ENCODE results near the gene ZNF185. TPM values are rescaled to one million over a fixed set of nuclear protein-coding genes. Genes with fewer than 3 reads are reported as not detected.

The ZNF185 gene
- polyA plus RNA-seq, 1 donor from 2014 or later, result 2.8 TPM

DNA sequence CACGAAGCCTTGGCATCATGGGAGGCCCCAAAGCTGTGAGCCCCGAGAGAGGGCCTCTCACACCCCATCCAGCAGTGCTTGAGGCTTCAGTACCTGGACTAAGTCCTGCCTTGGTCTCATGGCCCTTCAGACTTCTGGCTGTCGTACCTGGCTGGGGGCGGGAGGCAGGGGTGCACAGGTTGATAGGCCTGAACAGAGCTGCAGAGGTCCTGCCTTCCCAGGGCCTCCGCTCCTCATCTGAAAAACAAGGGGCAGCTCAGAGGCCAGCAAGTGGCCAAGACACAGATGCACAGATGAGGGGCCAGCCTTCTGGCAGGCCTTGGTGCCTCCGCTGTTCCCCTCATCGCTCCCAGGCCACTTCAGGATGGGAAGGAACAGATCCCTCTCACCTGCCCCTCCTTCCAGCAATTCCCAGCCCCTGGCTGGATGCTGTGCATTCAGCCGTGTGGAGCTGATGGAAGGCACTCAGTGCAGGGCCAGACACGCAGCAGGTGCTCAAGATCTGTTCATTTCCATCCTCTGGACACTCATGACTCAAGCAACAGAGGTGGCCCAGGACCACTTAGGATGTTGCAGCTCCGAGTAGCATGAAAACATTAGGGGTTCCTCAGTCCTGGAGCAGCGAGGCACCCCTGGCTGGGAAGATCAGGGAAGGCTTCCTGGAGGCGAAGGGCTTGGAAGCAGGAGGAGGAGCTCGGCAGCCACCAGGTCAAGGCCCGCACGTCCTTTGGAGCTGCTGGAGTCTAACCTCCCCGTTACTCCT lies 1.4 kb downstream of the ZNF185 start:
- TF ChIP-seq, protein P1, sequence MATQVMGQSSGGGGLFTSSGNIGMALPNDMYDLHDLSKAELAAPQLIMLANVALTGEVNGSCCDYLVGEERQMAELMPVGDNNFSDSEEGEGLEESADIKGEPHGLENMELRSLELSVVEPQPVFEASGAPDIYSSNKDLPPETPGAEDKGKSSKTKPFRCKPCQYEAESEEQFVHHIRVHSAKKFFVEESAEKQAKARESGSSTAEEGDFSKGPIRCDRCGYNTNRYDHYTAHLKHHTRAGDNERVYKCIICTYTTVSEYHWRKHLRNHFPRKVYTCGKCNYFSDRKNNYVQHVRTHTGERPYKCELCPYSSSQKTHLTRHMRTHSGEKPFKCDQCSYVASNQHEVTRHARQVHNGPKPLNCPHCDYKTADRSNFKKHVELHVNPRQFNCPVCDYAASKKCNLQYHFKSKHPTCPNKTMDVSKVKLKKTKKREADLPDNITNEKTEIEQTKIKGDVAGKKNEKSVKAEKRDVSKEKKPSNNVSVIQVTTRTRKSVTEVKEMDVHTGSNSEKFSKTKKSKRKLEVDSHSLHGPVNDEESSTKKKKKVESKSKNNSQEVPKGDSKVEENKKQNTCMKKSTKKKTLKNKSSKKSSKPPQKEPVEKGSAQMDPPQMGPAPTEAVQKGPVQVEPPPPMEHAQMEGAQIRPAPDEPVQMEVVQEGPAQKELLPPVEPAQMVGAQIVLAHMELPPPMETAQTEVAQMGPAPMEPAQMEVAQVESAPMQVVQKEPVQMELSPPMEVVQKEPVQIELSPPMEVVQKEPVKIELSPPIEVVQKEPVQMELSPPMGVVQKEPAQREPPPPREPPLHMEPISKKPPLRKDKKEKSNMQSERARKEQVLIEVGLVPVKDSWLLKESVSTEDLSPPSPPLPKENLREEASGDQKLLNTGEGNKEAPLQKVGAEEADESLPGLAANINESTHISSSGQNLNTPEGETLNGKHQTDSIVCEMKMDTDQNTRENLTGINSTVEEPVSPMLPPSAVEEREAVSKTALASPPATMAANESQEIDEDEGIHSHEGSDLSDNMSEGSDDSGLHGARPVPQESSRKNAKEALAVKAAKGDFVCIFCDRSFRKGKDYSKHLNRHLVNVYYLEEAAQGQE (IDR thresholded peaks at IDR 0.05; ENCODE audit: borderline replicate concordance), result no peak
- TF ChIP-seq MXI1 (conservative IDR thresholded peaks at IDR 0.05; ENCODE audit: poor library complexity, severe bottlenecking) (no peak), EP300 (conservative IDR thresholded peaks at IDR 0.05; ENCODE audit: poor library complexity, severe bottlenecking) (no peak), EZH2 (IDR thresholded peaks at IDR 0.05; ENCODE audit: borderline replicate concordance, insufficient read depth, low read length, poor library complexity, severe bottlenecking) (no peak), POLR2AphosphoS5 (IDR thresholded peaks at IDR 0.05) (no peak), SMC3 (conservative IDR thresholded peaks at IDR 0.05; ENCODE audit: poor library complexity) (no peak), TAF1 (IDR thresholded peaks at IDR 0.05; ENCODE audit: low read depth) (no peak), RAD21 (conservative IDR thresholded peaks at IDR 0.05) (no peak)
- TF ChIP-seq, protein P2, sequence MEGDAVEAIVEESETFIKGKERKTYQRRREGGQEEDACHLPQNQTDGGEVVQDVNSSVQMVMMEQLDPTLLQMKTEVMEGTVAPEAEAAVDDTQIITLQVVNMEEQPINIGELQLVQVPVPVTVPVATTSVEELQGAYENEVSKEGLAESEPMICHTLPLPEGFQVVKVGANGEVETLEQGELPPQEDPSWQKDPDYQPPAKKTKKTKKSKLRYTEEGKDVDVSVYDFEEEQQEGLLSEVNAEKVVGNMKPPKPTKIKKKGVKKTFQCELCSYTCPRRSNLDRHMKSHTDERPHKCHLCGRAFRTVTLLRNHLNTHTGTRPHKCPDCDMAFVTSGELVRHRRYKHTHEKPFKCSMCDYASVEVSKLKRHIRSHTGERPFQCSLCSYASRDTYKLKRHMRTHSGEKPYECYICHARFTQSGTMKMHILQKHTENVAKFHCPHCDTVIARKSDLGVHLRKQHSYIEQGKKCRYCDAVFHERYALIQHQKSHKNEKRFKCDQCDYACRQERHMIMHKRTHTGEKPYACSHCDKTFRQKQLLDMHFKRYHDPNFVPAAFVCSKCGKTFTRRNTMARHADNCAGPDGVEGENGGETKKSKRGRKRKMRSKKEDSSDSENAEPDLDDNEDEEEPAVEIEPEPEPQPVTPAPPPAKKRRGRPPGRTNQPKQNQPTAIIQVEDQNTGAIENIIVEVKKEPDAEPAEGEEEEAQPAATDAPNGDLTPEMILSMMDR (IDR thresholded peaks at IDR 0.05; ENCODE audit: poor library complexity, severe bottlenecking), result no peak
- H3K9me3 ChIP-seq (ENCODE audit: low read length), result no peaks in the 10 kb centered on the region
- no peak overlapping the region for H3K9ac ChIP-seq (ENCODE audit: low read length)
- H3K4me3 ChIP-seq (ENCODE audit: low read length), result no peak overlapping the region
- no peaks in the 10 kb centered on the region for H4K20me1 ChIP-seq (ENCODE audit: insufficient read depth)
- H3K9me2 ChIP-seq (ENCODE audit: insufficient read depth, low read length), result no peaks in the 10 kb centered on the region
- H2AFZ ChIP-seq (ENCODE audit: low read depth, low read length), result no peak overlapping the region
- no peak overlapping the region for H3K27ac ChIP-seq (ENCODE audit: low read length)
- no peaks in the 10 kb centered on the region for H3K36me3 ChIP-seq (ENCODE audit: insufficient read depth, low read length)
- H3F3A ChIP-seq (ENCODE audit: insufficient read depth, low read length, poor library complexity, severe bottlenecking), result no peaks in the 10 kb centered on the region
- no peaks in the 10 kb centered on the region for H3K79me2 ChIP-seq (replicated peaks; ENCODE audit: insufficient read depth, low read length)
- H3K27me3 ChIP-seq (ENCODE audit: insufficient read depth, low read depth, low read length), result no peaks in the 10 kb centered on the region
- H3K4me2 ChIP-seq (ENCODE audit: low read length), result no peak overlapping the region

GRCh38 chrX:152899874-152900719 lies 2.2 kb downstream of the ZNF185 start:
- H3K9me3 ChIP-seq (ENCODE audit: low read length), result no peaks in the 10 kb centered on the region
- no peaks in the 10 kb centered on the region for H4K20me1 ChIP-seq (ENCODE audit: insufficient read depth)
- no peaks in the 10 kb centered on the region for H3F3A ChIP-seq (ENCODE audit: insufficient read depth, low read length, poor library complexity, severe bottlenecking)
- no peaks in the 10 kb centered on the region for H3K27me3 ChIP-seq (ENCODE audit: insufficient read depth, low read depth, low read length)
- TF ChIP-seq POLR2AphosphoS5 (IDR thresholded peaks at IDR 0.05) (no peak), EP300 (conservative IDR thresholded peaks at IDR 0.05; ENCODE audit: poor library complexity, severe bottlenecking) (no peak), MXI1 (conservative IDR thresholded peaks at IDR 0.05; ENCODE audit: poor library complexity, severe bottlenecking) (no peak), TAF1 (IDR thresholded peaks at IDR 0.05; ENCODE audit: low read depth) (no peak), EZH2 (IDR thresholded peaks at IDR 0.05; ENCODE audit: borderline replicate concordance, insufficient read depth, low read length, poor library complexity, severe bottlenecking) (no peak), SMC3 (conservative IDR thresholded peaks at IDR 0.05; ENCODE audit: poor library complexity) (no peak), RAD21 (conservative IDR thresholded peaks at IDR 0.05) (no peak)
- TF ChIP-seq, protein P1 (IDR thresholded peaks at IDR 0.05; ENCODE audit: borderline replicate concordance), result no peak
- TF ChIP-seq, protein P2 (IDR thresholded peaks at IDR 0.05; ENCODE audit: poor library complexity, severe bottlenecking), result no peak
- H3K79me2 ChIP-seq (replicated peaks; ENCODE audit: insufficient read depth, low read length), result no peaks in the 10 kb centered on the region
- no peak overlapping the region for H3K4me2 ChIP-seq (ENCODE audit: low read length)
- H3K9ac ChIP-seq (ENCODE audit: low read length), result no peak overlapping the region
- no peaks in the 10 kb centered on the region for H3K36me3 ChIP-seq (ENCODE audit: insufficient read depth, low read length)
- H3K27ac ChIP-seq (ENCODE audit: low read length), result no peak overlapping the region
- H3K9me2 ChIP-seq (ENCODE audit: insufficient read depth, low read length), result no peaks in the 10 kb centered on the region
- H2AFZ ChIP-seq (ENCODE audit: low read depth, low read length), result no peak overlapping the region
- H3K4me3 ChIP-seq (ENCODE audit: low read length), result no peak overlapping the region
